MM.1S (cell line): ENCODE measurements around the gene TANK.

Experiments
- DNase-seq: peaks from one replicate; pipeline ENCODE4 v3.0.0-alpha.2; 2015
- H2AFZ ChIP-seq: fragments of 300-600 bp; sonication (generic); 2 replicates; pipeline ENCODE4 v1.6.0; 2016; ENCODE audit warnings: antibody characterized with exemption, low read length
- H3F3A ChIP-seq: fragments of 300-600 bp; sonication (generic); 2 replicates; pipeline ENCODE4 v1.6.1; 2016; ENCODE audit warnings: mild to moderate bottlenecking, antibody characterized with exemption, low read length, moderate library complexity, mixed read lengths; ENCODE audit not compliant: insufficient read depth
- H3K27ac ChIP-seq: fragments of 300-600 bp; sonication (generic); 2 replicates; pipeline ENCODE4 v1.5.1; 2016; ENCODE audit warnings: mild to moderate bottlenecking, low read length
- H3K27me3 ChIP-seq: fragments of 300-600 bp; sonication (generic); replicated peaks from 2 replicates; pipeline ENCODE4 v1.6.0; 2016; ENCODE audit warnings: low read length; ENCODE audit not compliant: insufficient read depth
- H3K36me3 ChIP-seq: fragments of 300-600 bp; sonication (generic); replicated peaks from 2 replicates; pipeline ENCODE4 v1.6.1; 2016; ENCODE audit warnings: mild to moderate bottlenecking, low read length, mixed read lengths; ENCODE audit not compliant: insufficient read depth
- H3K4me1 ChIP-seq: fragments of 300-600 bp; sonication (generic); 2 replicates; pipeline ENCODE4 v1.6.1; 2016; ENCODE audit warnings: low read length, mixed read lengths
- H3K4me2 ChIP-seq: fragments of 300-600 bp; sonication (generic); 2 replicates; pipeline ENCODE4 v1.6.0; 2016; ENCODE audit warnings: low read depth, low read length
- H3K4me3 ChIP-seq: fragments of 300-600 bp; sonication (generic); 2 replicates; pipeline ENCODE4 v1.5.1; 2016; ENCODE audit warnings: low read length, mixed read lengths
- H3K79me2 ChIP-seq: fragments of 300-600 bp; sonication (generic); 2 replicates; pipeline ENCODE4 v1.6.1; 2016; ENCODE audit warnings: mixed run types, low read length, mixed read lengths
- H3K9ac ChIP-seq: fragments of 300-600 bp; sonication (generic); 2 replicates; pipeline ENCODE4 v1.6.1; 2016; ENCODE audit warnings: low read length, mixed read lengths
- H3K9me2 ChIP-seq: fragments of 300-600 bp; sonication (generic); replicated peaks from 2 replicates; pipeline ENCODE4 v1.6.1; 2016; ENCODE audit warnings: mild to moderate bottlenecking, low read length, mixed read lengths; ENCODE audit not compliant: insufficient read depth
- H3K9me3 ChIP-seq: fragments of 300-600 bp; sonication (generic); replicated peaks from 2 replicates; pipeline ENCODE4 v1.6.1; 2016; ENCODE audit warnings: mild to moderate bottlenecking, low read length, mixed read lengths; ENCODE audit not compliant: insufficient read depth
- H4K20me1 ChIP-seq: fragments of 300-600 bp; sonication (generic); 2 replicates; pipeline ENCODE4 v1.6.1; 2016; ENCODE audit warnings: mild to moderate bottlenecking, low read length, moderate library complexity, mixed read lengths; ENCODE audit not compliant: insufficient read depth
- CTCF ChIP-seq: fragments of 300-600 bp; sonication (generic); IDR thresholded peaks from 2 replicates; pipeline ENCODE4 v1.5.1; 2016; ENCODE audit warnings: antibody characterized with exemption, low read length, mixed read lengths
- EZH2 ChIP-seq: fragments of 300-600 bp; sonication (generic); optimal IDR thresholded peaks from 2 replicates; pipeline ENCODE3; 2017; ENCODE audit warnings: low read depth, mild to moderate bottlenecking, antibody characterized with exemption, low read length, mixed read lengths
- EZH2phosphoT487 ChIP-seq: fragments of 300-600 bp; sonication (generic); IDR thresholded peaks from 2 replicates; pipeline ENCODE4 v1.6.1; 2018; ENCODE audit warnings: antibody characterized with exemption, low read length

The TANK gene

DNA sequence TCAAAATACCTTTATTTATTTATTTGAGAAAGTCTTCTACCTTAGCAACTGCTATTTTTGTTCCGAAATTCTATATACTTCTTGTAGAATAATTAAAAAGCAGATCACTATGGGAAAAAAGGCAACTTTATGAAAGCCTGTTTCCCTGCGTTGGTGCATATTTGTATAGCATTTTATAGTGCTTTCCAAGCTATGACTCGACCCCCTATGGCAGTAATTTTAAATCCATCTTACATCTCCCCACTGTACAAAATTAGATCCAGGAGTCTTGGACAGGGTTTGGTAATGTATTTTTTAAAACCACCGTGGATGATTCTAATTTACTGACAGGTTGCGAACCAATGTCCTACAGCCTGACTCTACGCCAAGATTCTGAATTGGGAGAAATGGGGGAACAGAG, 10.1 kb downstream of the TANK start:
- Histone ChIP-seq H3K9ac (no peak overlapping the region), H3K27me3 (no peaks in the 10 kb centered on the region), H4K20me1 (no peaks in the 10 kb centered on the region), H3K36me3 (no peaks in the 10 kb centered on the region), H3K79me2 (peaks cover 5% of the 10 kb centered on the region; the same call in 1 of the 2 replicates), H3K4me3 (no peak overlapping the region), H3F3A (peaks cover 16% of the 10 kb centered on the region), H3K4me2 (no peak overlapping the region), H3K9me3 (no peaks in the 10 kb centered on the region), H3K9me2 (no peaks in the 10 kb centered on the region), H2AFZ (no peak overlapping the region), H3K27ac (no peak overlapping the region), H3K4me1 (peaks cover 20% of the 10 kb centered on the region)
- TF ChIP-seq CTCF, result no peak
- no peak for TF ChIP-seq EZH2phosphoT487
- DNase-seq, result no peak

GRCh38 chr2:161170958-161171932, 11.0 kb downstream of the TANK start:
- Histone ChIP-seq H3K36me3 (no peaks in the 10 kb centered on the region), H3K4me2 (no peak overlapping the region), H4K20me1 (no peaks in the 10 kb centered on the region), H3K27me3 (no peaks in the 10 kb centered on the region), H3K27ac (no peak overlapping the region), H3K4me3 (no peak overlapping the region), H3K79me2 (peaks cover 5% of the 10 kb centered on the region; the same call in 1 of the 2 replicates), H3K9me3 (no peaks in the 10 kb centered on the region), H3K9me2 (no peaks in the 10 kb centered on the region), H3F3A (peaks cover 11% of the 10 kb centered on the region), H3K4me1 (peaks cover 11% of the 10 kb centered on the region), H3K9ac (no peak overlapping the region), H2AFZ (no peak overlapping the region)
- no peak for DNase-seq
- TF ChIP-seq EZH2 (no peak), CTCF (no peak), EZH2phosphoT487 (no peak)

DNA sequence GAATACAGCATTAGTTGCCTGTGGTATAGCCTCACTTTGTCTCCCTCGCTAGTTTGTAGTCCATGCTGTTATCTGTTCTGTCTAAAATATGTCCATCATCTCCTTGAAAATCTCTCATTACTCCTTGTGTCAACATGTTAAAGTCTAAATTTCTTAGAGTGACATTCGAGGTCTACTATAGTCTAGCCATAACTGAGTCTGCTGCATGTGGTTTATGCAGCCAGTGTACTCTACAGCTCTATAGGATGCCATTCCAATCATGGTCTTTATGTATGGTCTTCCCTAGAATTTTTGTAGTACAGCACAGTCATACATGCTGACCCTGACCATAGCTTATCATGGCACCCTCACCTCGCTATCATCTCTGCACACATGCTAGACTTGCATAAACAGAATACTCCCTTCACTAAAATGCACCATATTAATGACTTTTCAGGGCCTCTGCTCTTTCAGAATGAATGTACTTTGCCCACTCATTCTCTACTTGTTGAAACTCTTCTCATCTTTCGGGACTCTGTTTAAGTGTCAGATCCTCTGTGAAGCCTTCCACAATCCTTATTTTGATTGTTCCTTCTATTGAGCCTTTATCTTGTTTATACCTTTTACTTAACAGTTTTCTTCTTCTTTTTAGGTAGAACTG, 12.8 kb downstream of the TANK start:
- Histone ChIP-seq H3K27me3 (no peaks in the 10 kb centered on the region), H3K9me3 (no peaks in the 10 kb centered on the region), H2AFZ (no peak overlapping the region), H3K4me1 (peaks cover 4% of the 10 kb centered on the region; the same call in 1 of the 2 replicates), H3F3A (no peaks in the 10 kb centered on the region), H3K36me3 (no peaks in the 10 kb centered on the region), H3K4me3 (no peak overlapping the region), H3K27ac (no peak overlapping the region), H3K4me2 (no peak overlapping the region), H3K79me2 (peaks cover 5% of the 10 kb centered on the region; the same call in 1 of the 2 replicates), H3K9ac (no peak overlapping the region), H4K20me1 (no peaks in the 10 kb centered on the region), H3K9me2 (no peaks in the 10 kb centered on the region)
- DNase-seq, result no peak
- no peak for TF ChIP-seq CTCF
- TF ChIP-seq EZH2phosphoT487, result no peak
- no peak for TF ChIP-seq EZH2
